GM18498 (cell line): Measurements from ENCODE around the gene TP53I3.
"Not testable (repeated sequence)": the region's sequence is repeated elsewhere in the genome, so short reads cannot be mapped to it uniquely, and the experiment has no call there.

Experiments
- ATAC-seq: cut with Tn5 transposase; IDR thresholded peaks from one replicate; pipeline ENCODE4 v1.9.1; 2021; ENCODE audit warnings: mild to moderate bottlenecking, moderate library complexity; ENCODE audit not compliant: unreplicated experiment

Gene TP53I3

DNA sequence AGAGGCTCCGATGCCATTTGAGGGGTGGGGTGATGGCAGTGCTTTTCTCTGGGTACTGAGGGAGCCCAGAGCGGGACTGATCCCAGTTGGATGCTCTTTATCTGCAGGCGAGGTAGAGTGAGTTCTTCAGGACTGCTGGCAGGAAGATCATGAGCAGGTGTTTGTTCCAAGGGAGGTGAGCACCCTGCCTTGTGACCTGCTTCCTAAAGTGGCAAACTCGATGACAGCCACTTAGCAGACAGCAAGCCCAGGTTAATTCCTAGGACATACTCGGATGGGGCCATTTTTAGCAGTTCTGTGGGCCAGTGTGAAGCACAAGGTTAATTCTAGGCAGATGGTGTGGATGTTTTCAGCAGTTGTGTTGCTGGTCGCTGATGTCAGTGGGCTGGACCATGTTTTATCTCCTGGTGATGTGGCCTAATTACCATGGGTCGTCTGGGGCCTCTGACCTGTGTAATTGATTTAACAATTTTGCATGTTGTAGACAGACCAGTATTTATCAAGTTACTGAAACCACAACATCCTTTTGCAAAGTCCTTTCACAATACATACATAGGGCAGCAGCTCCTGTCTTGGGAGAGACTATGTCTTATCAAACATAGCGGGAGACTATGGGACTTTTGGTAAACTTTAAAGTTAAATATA, 30.1 kb downstream of the TP53I3 start:
- no peak for ATAC-seq

DNA sequence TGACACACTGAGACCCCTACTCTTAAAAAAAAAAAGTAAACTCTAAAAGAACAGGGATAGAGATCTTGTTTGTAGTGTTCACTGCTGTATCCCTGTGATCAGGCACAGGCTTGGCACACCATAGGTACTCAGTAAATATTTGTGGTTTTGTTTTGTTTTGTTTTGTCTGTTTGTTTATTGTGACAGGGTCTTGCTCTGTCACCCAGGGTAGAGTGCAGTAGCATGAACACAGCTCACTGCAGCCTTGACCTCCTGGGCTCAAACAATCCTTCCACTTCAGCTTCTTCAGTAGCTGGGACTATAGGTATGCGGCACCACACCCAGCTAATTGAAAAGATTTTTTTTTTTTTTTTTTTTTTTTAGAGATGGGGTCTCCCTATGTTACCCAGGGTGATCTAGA, 31.7 kb downstream of the TP53I3 start:
- ATAC-seq, result no peak

DNA sequence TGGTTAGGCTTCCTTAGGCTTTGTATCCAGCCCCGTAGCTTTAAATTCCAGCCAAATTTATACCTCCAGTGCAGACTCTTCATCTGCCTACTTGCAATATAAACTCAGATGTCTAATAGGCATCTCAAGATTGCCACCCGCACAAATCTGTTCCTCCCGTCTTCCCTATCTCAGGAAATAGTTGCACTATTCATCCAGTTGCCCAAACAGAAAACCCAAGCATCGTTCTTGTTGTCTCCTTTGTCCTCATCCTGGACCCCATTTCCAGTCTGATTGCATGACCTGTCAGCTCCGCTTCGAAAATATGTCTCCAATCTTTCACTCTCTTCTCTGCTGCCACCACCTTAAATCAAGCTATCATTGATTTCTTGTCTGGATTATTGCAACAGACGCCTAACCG, 32.8 kb downstream of the TP53I3 start:
- no peak for ATAC-seq

DNA sequence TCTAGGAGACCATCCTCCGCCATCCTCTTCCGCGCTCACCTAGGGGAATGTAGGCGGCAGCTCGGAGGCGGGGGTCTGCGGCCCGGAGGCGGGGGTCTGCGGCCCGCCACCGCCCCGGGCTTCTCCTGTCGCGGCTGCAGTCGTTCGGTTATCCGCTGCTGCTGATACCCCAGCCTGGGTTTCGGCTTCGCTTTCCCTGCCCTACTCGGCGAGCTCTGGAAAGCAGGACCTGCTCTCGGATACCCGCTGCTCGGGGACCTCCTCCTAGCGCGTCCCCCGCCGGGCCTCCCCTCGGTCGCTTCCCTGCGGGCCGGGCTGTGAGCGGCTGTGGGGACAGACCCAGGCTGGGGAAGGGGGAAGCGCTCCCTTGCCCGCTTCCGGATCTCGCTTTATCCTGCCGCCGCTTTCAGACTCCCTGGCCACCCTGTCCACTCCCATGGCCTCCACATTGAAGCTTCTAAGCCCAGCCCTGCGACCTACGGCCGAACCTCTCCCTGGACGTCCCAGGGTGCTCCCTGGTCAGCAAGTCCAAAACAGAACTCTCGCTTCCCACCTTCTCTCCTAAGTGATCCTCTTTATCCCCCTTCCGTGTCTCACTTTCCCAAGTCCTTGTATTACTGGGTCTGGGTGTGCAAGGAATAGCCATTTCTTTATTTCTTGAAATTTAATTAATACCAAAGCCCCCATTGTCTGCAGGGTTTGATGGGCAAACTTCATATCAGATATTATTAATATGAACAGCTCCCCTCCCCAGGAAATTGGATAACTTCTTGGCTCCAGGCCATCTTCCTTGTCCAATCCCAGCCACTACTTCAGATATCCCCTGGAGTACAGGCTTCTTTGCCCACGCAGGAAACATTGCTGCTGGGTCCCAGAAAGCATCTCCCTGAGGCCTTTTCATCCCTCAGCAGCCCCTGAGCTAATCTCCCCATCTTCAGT, 34.3 kb downstream of the TP53I3 start:
- ATAC-seq, result no peak

DNA sequence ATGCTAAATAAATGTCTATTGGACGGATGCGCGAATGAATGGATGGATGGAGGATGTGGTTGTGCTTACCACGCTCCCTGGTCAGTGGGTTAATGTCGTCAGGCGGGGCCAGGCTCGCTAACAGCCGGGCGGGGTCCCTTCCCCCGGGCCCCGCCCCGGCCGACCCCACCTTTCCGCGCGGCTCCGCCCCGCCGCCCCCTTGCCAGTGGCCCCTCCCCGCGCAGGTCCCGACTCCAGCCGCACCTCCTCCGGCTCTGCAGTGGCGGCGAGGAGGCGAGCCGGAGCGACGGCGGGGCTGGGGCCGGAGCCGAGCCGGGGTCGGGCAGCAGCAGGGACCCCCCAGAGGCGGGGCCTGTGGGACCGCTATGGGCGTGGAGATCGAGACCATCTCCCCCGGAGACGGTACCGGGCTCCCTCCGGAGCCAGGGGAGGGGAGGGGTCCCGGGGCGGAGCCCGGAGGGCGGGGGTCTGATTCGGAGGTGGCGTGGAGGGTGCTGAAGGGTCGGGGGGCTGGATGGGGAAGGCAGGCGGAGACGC, 35.1 kb downstream of the TP53I3 start, which contains the start of gene FKBP1B:
TSS of gene FKBP1B (plus strand) at position 257 of the 537 bp plus-strand sequence. CDS start at position 366, 109 bp downstream.
- ATAC-seq, result peak; percentile 24

DNA sequence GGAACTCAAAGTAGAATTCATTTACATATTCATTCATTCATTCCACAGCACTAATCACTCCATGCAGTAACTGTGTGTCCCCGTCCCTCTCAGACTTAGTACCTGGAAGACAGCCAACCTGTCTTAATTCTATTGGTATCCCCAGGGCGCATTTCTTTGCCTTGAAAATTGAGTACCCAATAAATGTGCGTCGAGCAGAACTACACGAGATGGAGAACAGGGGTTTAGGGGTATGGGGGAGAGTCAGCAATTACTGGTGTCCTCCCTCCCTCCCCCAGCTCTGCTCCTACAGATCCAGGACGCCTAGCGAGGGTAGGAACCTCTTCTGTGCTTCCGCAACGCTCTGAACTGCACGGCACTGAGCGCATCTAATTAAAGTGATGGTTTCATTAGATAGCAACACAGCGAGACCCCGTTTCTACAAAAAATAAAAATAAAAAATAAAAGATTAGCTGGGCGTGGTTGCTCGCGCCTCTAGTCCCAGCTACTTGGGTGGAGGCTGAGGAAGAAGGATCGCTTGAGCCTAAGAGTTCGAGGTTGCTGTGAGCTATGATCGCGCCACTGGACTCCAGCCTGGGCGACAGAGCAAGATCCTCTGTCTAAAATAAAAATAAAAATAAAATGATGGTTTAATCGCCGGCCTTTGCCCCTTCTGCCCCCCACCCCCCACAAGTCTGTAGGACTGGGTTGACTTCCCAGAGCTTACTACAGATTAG, 35.7 kb downstream of the TP53I3 start:
- ATAC-seq, result no peak

DNA sequence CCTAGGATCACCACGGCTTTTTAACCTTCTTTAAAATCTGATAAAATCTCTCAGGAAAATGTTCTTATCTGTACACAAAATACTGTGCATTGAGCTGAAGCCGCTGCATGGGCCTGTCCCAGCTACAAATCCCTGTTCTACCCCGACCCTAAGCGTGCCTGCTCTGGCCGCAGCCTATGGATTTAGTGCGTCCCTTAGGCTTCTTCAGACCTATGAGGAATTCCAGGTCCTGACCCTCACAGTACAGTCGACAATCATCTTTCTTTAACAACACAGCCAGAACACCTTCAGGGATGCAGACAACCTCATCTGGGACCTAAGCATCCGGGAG, 37.0 kb downstream of the TP53I3 start:
- ATAC-seq, result no peak

DNA sequence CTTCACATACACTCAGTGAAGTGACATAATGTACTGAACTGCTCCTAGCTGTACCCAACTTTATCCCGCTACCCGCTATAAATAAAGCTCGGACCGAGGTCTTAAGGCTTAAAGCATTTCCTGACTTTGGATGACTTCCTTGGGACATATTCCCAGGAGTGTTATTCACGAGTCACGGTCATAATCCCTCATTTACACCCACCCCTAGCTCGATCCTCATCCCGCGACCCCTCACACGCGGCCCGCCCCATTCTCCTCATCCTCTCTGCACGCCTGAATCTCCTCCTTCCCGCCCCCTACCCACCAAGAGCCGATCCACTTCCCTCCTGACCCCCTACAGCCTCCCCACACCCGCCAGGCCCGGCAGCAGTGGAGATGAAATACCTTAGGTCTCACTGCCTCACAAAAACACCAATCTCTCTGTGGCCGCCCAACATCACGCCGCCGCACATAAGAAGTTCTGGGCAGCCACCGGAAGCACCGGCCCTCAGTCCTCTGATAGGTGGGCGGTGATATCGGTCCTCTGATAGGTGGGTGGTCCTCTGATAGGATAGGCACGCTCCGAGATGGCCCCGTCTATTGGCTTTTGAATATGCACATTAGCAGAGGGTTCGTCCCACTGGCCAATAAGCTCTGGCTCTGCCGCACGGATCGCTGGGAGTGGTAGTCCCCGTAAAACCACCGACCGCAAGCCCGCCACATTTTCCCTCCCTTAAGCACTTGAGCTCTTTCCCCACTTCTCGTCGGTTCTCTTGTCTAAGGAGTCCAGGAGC, 37.5 kb downstream of the TP53I3 start, which contains the start of gene WDCP:
TSS of gene WDCP (minus strand) at position 462 of the 773 bp plus-strand sequence. CDS start 7,897 bp downstream, outside the sequence.
- peak; percentile 99 for ATAC-seq

DNA sequence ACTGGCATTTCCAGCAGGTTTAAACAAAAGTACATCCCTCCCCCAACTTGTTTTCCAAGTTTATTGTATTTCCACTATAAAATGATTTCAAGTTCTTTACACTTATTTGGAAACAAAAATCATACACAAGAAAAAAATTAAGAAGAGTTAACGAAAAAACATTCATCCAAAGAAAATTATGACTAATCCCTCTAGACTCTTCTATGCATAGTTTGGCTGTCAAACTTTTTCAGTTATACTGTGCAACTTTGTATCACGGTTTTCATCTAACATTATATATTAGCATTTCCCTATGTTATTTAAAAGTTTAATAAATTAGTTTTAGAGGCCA, 38.1 kb downstream of the TP53I3 start:
- ATAC-seq, result no peak

DNA sequence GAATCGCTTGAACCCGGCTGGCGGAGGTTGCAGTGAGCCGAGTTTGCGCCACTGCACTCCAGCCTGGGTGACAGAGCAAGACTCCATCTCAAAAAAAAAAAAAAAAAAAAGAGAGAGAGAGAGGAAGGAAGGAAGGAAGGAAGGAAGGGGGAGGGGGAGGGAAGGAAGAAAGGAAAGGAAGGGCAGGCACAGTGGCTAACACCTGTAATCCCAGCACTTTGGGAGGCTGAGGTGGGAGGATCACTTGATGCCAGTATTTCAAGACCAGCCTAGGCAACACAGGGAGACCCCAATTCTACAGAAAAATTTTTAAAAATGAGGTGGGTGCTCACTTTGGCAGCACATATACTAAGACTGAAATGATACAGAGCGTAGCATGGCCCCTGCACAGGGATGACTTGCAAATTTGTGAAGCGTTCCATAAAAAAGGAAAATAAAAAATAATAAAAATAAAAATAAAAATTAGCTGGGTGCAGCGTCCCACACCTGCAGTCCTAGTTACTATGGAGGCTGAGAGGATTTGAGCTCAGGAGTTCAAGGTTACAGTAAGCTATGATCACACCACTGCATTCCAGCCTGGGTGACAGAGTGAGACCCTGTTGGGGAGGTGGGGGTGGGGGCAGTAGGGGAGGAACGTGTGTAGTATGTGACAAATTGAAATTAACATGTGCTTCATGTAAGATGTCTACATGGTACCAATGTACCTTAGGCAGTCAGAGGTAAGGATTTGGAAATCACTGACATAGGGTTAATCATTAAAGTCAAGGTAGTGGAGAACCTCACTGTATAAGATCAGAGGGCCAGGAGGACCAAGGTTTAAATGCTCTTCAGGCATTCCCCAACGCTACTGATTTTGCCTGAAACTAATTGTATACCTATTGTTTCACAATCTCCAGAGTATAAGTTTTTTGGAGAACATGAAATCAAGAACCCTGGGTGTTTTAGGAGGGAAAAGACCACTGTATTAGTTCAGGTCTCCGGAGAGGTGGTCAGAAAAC, 38.8 kb downstream of the TP53I3 start:
- ATAC-seq, result no peak

DNA sequence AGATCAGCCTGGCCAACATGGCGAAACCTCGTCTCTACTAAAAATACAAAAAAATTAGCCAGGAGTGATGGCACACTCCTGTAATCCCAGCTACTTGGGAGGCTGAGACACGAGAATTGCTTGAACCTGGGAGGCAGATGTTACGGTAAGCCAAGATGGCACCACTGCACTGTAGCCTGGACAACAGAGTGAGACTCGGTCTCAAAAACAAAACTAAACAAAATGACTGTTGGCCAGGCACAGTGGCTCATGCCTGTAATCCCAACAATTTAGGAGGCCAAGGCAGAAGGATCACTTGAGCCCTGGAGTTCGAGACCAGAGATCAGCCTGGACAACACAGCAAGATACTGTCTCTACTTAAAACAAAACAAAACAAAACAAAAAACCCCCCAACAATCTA, 41.5 kb downstream of the TP53I3 start:
- not testable (repeated sequence) for ATAC-seq

DNA sequence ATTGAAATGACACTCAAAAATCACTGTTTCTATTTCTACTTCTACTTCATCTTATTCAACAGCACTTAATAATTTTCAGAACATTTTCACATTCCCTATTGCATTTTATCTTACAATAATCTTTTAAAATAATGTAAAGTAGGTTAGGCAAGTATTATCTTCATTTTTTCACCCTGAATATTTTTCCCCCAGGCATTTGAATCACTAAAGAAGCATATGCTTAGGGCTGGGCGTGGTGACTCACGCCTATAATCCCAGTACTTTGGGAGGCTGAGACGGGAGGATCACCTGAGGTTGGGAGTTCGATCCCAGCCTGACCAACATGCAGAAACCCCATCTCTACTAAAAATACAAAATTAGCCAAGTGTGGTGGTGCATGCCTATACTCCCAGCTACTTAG, 44.1 kb downstream of the TP53I3 start:
- no peak for ATAC-seq

DNA sequence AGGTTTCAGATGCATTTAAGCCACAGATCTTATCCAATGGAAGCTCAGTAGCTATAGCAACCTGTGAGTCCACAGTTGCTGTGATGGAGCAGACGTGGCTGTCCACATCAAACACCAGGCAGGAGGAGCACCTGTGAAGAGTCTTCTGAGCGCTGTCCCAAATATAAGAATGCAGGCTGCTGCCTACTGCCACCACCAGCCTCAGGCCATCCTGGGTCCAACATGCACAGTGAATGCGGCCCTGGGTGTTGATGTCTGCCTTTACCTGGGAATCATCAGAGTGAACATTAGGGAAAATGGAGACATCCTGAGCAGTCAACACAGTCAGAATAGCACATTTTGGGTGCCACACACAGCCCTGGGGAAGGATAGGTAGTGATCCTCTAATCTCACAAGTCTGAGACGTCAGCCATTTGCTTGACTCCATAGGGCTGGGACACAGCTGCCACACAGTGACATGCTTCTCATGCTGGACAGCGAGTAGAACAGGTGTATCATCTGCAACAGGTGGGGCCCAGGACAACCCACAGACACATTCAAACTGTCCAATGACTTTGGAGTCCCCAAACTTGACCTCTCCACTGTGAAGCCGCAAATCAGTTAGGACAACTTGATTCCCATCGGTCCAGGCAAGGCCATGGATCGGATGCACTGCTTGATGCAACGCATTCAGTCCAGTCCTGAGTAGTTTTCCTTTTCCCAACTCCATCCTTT, 45.7 kb downstream of the TP53I3 start:
- no peak for ATAC-seq
